Activated CD8-positive, alpha-beta T cell treated with anti-CD3 and anti-CD28 coated beads for 36 hours (primary cell): ENCODE data around the gene SLC47A2. TPM values are rescaled to one million over a fixed set of nuclear protein-coding genes. Genes with fewer than 3 reads are reported as not detected.

Experiments used
- ATAC-seq: fragments of 200-7000 bp; cut with Tn5 transposase; one replicate; pipeline ENCODE4 v1.10.0; 2021; ENCODE audit warnings: mild to moderate bottlenecking, moderate library complexity
- CTCF ChIA-PET: fragments of 350-600 bp; sonication (Branson Sonifier 250); formaldehyde crosslinking; loops from one replicate; lab custom pipeline; 2021; ENCODE audit warnings: antibody characterized with exemption; lab: Charles Lee
- POLR2A ChIA-PET: fragments of 350-600 bp; sonication (Branson Sonifier 250); formaldehyde crosslinking; loops from one replicate; lab custom pipeline; 2021; ENCODE audit warnings: antibody characterized with exemption; lab: Charles Lee
- DNase-seq: peaks from one replicate; pipeline ENCODE4 v3.0.0-alpha.2; 2020
- H3K27ac Mint-ChIP-seq: one replicate; pipeline ENCODE4 v1.8.0; 2021; ENCODE audit warnings: mild to moderate bottlenecking, mixed read lengths
- H3K27me3 Mint-ChIP-seq: one replicate; pipeline ENCODE4 v1.8.0; 2021; ENCODE audit warnings: mixed read lengths
- H3K36me3 Mint-ChIP-seq: one replicate; pipeline ENCODE4 v1.8.0; 2021; ENCODE audit warnings: low read depth, mixed read lengths
- H3K4me1 Mint-ChIP-seq: one replicate; pipeline ENCODE4 v1.8.0; 2021; ENCODE audit warnings: low read depth, mixed read lengths
- H3K4me3 Mint-ChIP-seq: one replicate; pipeline ENCODE4 v1.8.0; 2021; ENCODE audit warnings: mild to moderate bottlenecking, moderate library complexity, mixed read lengths
- H3K9me3 Mint-ChIP-seq: one replicate; pipeline ENCODE4 v1.8.0; 2021; ENCODE audit warnings: mixed read lengths
- intact Hi-C: fragments of 100-400 bp; cut with micrococcal nuclease; formaldehyde crosslinking; loops from one replicate; pipeline ENCODE4 v1.10.0; 2022
- total RNA-seq, 2 experiments: library from RNA; stranded (reverse); gene quantifications; one replicate each; pipeline ENCODE4 v1.2.3, GENCODE V29; 2021
- TF ChIP-seq, protein P1 (sequence below): fragments of 200-600 bp; IDR thresholded peaks from one replicate; pipeline ENCODE4 v1.8.0; 2022; ENCODE audit warnings: antibody characterized with exemption, mild to moderate bottlenecking

Gene SLC47A2
- total RNA-seq, 2 experiments from 2014 or later = not detected

- intact Hi-C loops = no loop called here
- ChIA-PET CTCF (interaction anchor here (3.1 kb wide), 1 partner anchor 26 kb away, joined by 12 read pairs; no protein-coding TSS in a partner anchor), POLR2A (interaction anchor here (1.0 kb wide), 2 partner anchors 13 to 42 kb away, joined by 3 read pairs; no protein-coding TSS in a partner anchor)
- ATAC-seq = no peak
- no peak overlapping the region for H3K4me3 Mint-ChIP-seq
- TF ChIP-seq, protein P1, sequence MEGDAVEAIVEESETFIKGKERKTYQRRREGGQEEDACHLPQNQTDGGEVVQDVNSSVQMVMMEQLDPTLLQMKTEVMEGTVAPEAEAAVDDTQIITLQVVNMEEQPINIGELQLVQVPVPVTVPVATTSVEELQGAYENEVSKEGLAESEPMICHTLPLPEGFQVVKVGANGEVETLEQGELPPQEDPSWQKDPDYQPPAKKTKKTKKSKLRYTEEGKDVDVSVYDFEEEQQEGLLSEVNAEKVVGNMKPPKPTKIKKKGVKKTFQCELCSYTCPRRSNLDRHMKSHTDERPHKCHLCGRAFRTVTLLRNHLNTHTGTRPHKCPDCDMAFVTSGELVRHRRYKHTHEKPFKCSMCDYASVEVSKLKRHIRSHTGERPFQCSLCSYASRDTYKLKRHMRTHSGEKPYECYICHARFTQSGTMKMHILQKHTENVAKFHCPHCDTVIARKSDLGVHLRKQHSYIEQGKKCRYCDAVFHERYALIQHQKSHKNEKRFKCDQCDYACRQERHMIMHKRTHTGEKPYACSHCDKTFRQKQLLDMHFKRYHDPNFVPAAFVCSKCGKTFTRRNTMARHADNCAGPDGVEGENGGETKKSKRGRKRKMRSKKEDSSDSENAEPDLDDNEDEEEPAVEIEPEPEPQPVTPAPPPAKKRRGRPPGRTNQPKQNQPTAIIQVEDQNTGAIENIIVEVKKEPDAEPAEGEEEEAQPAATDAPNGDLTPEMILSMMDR = no peak
- no peak overlapping the region for H3K27ac Mint-ChIP-seq
- no peaks in the 10 kb centered on the region for H3K27me3 Mint-ChIP-seq
- H3K9me3 Mint-ChIP-seq = no peaks in the 10 kb centered on the region
- H3K4me1 Mint-ChIP-seq = peaks cover 2% of the 10 kb centered on the region
- no peaks in the 10 kb centered on the region for H3K36me3 Mint-ChIP-seq
- DNase-seq = no peak
Observed at GRCh38 chr17:19740933-19741332, 24.5 kb upstream of the SLC47A2 start.

DNA sequence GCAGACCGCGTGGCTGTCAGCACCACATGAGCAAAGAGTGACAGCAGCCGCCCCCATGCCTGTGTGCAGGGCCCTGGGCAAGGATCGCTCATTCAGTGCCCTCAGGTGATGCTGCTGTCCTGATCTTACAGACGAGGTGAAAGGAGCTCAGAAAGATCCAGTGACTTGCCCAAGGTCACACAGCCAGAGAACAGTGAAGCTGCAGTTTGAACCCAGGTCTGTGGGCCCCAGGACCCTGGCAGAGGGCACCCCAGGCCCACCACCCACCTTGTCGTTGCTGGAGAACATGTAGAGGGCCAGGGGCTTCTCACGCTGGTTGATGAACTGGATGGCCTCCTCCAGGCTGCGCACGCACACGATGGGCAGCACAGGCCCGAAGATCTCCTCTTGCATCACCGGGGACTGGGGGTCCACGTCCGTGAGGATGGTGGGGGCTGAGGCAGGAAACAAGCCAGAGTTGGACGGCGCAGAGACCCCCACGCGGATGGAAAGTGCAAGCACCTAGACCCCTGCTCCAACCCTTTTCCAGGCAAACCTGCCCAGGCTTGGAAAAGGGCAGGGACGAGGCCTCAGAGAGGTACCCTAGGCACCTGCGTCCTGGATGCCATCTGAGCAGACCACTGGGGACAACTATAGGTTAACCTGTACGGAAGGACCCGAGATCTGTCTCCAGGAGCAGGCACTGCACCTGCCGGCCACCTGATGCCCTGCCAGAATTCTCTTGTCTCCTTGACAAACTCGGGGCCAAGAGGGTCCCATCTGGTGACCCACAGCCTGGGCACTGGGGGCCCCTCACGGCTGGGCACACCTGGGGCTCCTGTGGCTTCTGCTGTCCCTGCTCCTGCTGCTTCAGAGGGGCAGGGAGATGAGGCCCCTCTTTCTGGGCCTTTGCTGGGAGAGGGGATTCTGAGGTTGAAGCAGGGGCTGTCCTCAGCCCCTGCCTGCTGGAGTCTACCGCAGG lies 23.1 kb upstream of the SLC47A2 start:
- POLR2A ChIA-PET = interaction anchor here (0.6 kb wide), 1 partner anchor 14 kb away, joined by 4 read pairs; no protein-coding TSS in a partner anchor
- peak; percentile 24 for ATAC-seq
- intact Hi-C loops = no loop called here

GRCh38 chr17:19738757-19739156 lies 22.4 kb upstream of the SLC47A2 start:
- ATAC-seq (no peak), DNase-seq (no peak)
- Mint-ChIP-seq H3K27me3 (no peaks in the 10 kb centered on the region), H3K36me3 (no peaks in the 10 kb centered on the region), H3K4me1 (no peaks in the 10 kb centered on the region), H3K27ac (no peak overlapping the region), H3K9me3 (no peaks in the 10 kb centered on the region), H3K4me3 (no peak overlapping the region)
- POLR2A ChIA-PET = no interaction called here
- intact Hi-C loops = no loop called here
- TF ChIP-seq, protein P1 = no peak
- CTCF ChIA-PET = interaction anchor here (1.1 kb wide), 1 partner anchor 25 kb away, joined by 3 read pairs; no protein-coding TSS in a partner anchor

More for the DNA sequence above, 23.1 kb upstream of the SLC47A2 start:
- Mint-ChIP-seq H3K27me3 (no peaks in the 10 kb centered on the region), H3K9me3 (no peaks in the 10 kb centered on the region), H3K36me3 (no peaks in the 10 kb centered on the region), H3K4me1 (no peaks in the 10 kb centered on the region), H3K4me3 (no peak overlapping the region), H3K27ac (no peak overlapping the region)
- no peak for DNase-seq
- CTCF ChIA-PET = no interaction called here
- TF ChIP-seq, protein P1 = no peak

DNA sequence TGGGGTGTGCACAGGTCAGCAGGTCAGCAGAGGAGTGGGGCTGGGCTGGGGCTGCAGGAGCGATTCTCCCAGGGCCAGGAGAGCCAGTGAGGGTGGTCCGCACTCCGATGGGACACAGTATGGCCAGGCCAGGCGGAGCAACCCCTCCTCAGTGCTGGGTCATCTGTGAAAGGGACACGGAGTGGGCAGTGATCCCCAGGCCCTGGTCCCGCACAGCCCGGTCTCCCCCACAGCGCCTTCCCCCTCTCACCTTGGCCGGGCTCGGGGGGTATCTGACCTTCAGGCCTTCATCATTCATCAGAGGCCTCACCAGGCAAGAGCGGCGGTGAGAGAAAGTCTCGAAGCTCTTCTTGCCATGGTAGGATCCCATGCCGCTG lies 21.7 kb upstream of the SLC47A2 start:
- no peaks in the 10 kb centered on the region for H3K36me3 Mint-ChIP-seq
- no peaks in the 10 kb centered on the region for H3K4me1 Mint-ChIP-seq
- ATAC-seq (no peak), DNase-seq (no peak)
- H3K27ac Mint-ChIP-seq = no peak overlapping the region
- H3K27me3 Mint-ChIP-seq = no peaks in the 10 kb centered on the region
- H3K4me3 Mint-ChIP-seq = no peak overlapping the region
- ChIA-PET POLR2A (no interaction called here), CTCF (interaction anchor here (1.1 kb wide), 1 partner anchor 26 kb away, joined by 3 read pairs; no protein-coding TSS in a partner anchor)
- TF ChIP-seq, protein P1 = no peak
- no peaks in the 10 kb centered on the region for H3K9me3 Mint-ChIP-seq
- intact Hi-C loops = no loop called here
